ENCODE measurements around the gene CCNI2.

CCNI2 gene

GRCh38 chr5:132763181-132764036, 16.2 kb downstream of the CCNI2 start:
- H2BK5ac ChIP-seq (ENCODE audit: low read depth, low read length, poor library complexity, severe bottlenecking): no peak overlapping the region
- H4K91ac ChIP-seq (ENCODE audit: low read length): no peak overlapping the region
- no peak overlapping the region for H3K9ac ChIP-seq (ENCODE audit: low read length)
- no peak overlapping the region for H3K4me3 ChIP-seq (ENCODE audit: insufficient read depth in 1 of 2, low read depth in 1 of 2, low read length in 2 of 2)
- H3K36me3 ChIP-seq (ENCODE audit: control insufficient read depth in 1 of 2, insufficient read depth in 2 of 2, low read depth in 1 of 2, low read length in 2 of 2): peaks cover 67 to 79% of the 10 kb centered on the region in 2 experiments
- peaks cover 15% of the 10 kb centered on the region for H3K4me1 ChIP-seq (ENCODE audit: control insufficient read depth, insufficient read depth, low read depth, low read length)
- no peak overlapping the region for H2BK12ac ChIP-seq (ENCODE audit: low read length in 2 of 2)
- no peak overlapping the region for H3K18ac ChIP-seq (ENCODE audit: low read depth in 1 of 2, low read length in 2 of 2)
- no peak overlapping the region for H3K14ac ChIP-seq (ENCODE audit: low read length in 2 of 2)
- H3K23ac ChIP-seq (ENCODE audit: low read length in 2 of 2): no peak overlapping the region
- H3K27ac ChIP-seq (ENCODE audit: low read length, poor library complexity, severe bottlenecking): no peak overlapping the region
- H3K79me1 ChIP-seq (replicated peaks; ENCODE audit: low read length, poor library complexity, severe bottlenecking): peaks cover 28% of the 10 kb centered on the region
- no peak overlapping the region for H2BK15ac ChIP-seq (ENCODE audit: low read depth, poor library complexity, severe bottlenecking)
- no peak overlapping the region for H3K4me2 ChIP-seq (ENCODE audit: low read length, poor library complexity, severe bottlenecking)
- WGBS: 97% methylated on average over 17 of the region's 17 CpGs
- no peaks in the 10 kb centered on the region for H3K9me3 ChIP-seq (ENCODE audit: control insufficient read depth, low read length)
- no peak overlapping the region for H4K8ac ChIP-seq (ENCODE audit: low read length)
- H2AK5ac ChIP-seq (ENCODE audit: low read length, severe bottlenecking): no peak overlapping the region
- H3K27me3 ChIP-seq (ENCODE audit: control insufficient read depth in 1 of 2, insufficient read depth in 1 of 2, low read length in 2 of 2): no peaks in the 10 kb centered on the region
- H3K4ac ChIP-seq (ENCODE audit: low read depth in 1 of 2, low read length in 2 of 2): no peak overlapping the region
- no peak overlapping the region for H2BK120ac ChIP-seq (ENCODE audit: low read depth, low read length)
- DNase-seq: no peak
- H2AFZ ChIP-seq (ENCODE audit: low read depth, low read length): no peak overlapping the region

GRCh38 chr5:132764051-132764450, 16.8 kb downstream of the CCNI2 start:
- peaks cover 18% of the 10 kb centered on the region for H3K4me1 ChIP-seq (ENCODE audit: control insufficient read depth, insufficient read depth, low read depth, low read length)
- no peak overlapping the region for H2BK15ac ChIP-seq (ENCODE audit: low read depth, poor library complexity, severe bottlenecking)
- H3K4ac ChIP-seq (ENCODE audit: low read depth in 1 of 2, low read length in 2 of 2): no peak overlapping the region
- H3K4me3 ChIP-seq (ENCODE audit: insufficient read depth in 1 of 2, low read depth in 1 of 2, low read length in 2 of 2): no peak overlapping the region
- H3K27me3 ChIP-seq (ENCODE audit: control insufficient read depth in 1 of 2, insufficient read depth in 1 of 2, low read length in 2 of 2): no peaks in the 10 kb centered on the region
- no peak overlapping the region for H3K4me2 ChIP-seq (ENCODE audit: low read length, poor library complexity, severe bottlenecking)
- H3K14ac ChIP-seq (ENCODE audit: low read length in 2 of 2): no peak overlapping the region
- H3K36me3 ChIP-seq (ENCODE audit: control insufficient read depth in 1 of 2, insufficient read depth in 2 of 2, low read depth in 1 of 2, low read length in 2 of 2): peaks cover 60 to 74% of the 10 kb centered on the region in 2 experiments
- H3K79me1 ChIP-seq (replicated peaks; ENCODE audit: low read length, poor library complexity, severe bottlenecking): peaks cover 33% of the 10 kb centered on the region
- no peak overlapping the region for H2AFZ ChIP-seq (ENCODE audit: low read depth, low read length)
- no peak overlapping the region for H2BK5ac ChIP-seq (ENCODE audit: low read depth, low read length, poor library complexity, severe bottlenecking)
- H3K23ac ChIP-seq (ENCODE audit: low read length in 2 of 2): no peak overlapping the region
- DNase-seq: no peak
- H4K91ac ChIP-seq (ENCODE audit: low read length): no peak overlapping the region
- H3K18ac ChIP-seq (ENCODE audit: low read depth in 1 of 2, low read length in 2 of 2): no peak overlapping the region
- H2BK120ac ChIP-seq (ENCODE audit: low read depth, low read length): no peak overlapping the region
- WGBS: 97% methylated on average over 8 of the region's 10 CpGs
- H3K27ac ChIP-seq (ENCODE audit: low read length, poor library complexity, severe bottlenecking): no peak overlapping the region
- H2AK5ac ChIP-seq (ENCODE audit: low read length, severe bottlenecking): no peak overlapping the region
- no peak overlapping the region for H3K9ac ChIP-seq (ENCODE audit: low read length)
- no peak overlapping the region for H2BK12ac ChIP-seq (ENCODE audit: low read length in 2 of 2)
- no peak overlapping the region for H4K8ac ChIP-seq (ENCODE audit: low read length)
- H3K9me3 ChIP-seq (ENCODE audit: control insufficient read depth, low read length): no peaks in the 10 kb centered on the region

- Histone ChIP-seq H3K27me3 (ENCODE audit: control insufficient read depth in 1 of 2, insufficient read depth in 1 of 2, low read length in 2 of 2) (no peaks in the 10 kb centered on the region), H3K36me3 (ENCODE audit: control insufficient read depth in 1 of 2, insufficient read depth in 2 of 2, low read depth in 1 of 2, low read length in 2 of 2) (peaks cover 53 to 67% of the 10 kb centered on the region in 2 experiments), H2AFZ (ENCODE audit: low read depth, low read length) (no peak overlapping the region), H3K4me2 (ENCODE audit: low read length, poor library complexity, severe bottlenecking) (no peak overlapping the region), H4K8ac (ENCODE audit: low read length) (no peak overlapping the region), H3K23ac (ENCODE audit: low read length in 2 of 2) (no peak overlapping the region), H3K14ac (ENCODE audit: low read length in 2 of 2) (no peak overlapping the region), H3K9ac (ENCODE audit: low read length) (no peak overlapping the region), H3K4ac (ENCODE audit: low read depth in 1 of 2, low read length in 2 of 2) (no peak overlapping the region), H3K9me3 (ENCODE audit: control insufficient read depth, low read length) (no peaks in the 10 kb centered on the region), H2BK5ac (ENCODE audit: low read depth, low read length, poor library complexity, severe bottlenecking) (no peak overlapping the region), H4K91ac (ENCODE audit: low read length) (no peak overlapping the region), H3K27ac (ENCODE audit: low read length, poor library complexity, severe bottlenecking) (no peak overlapping the region), H2BK120ac (ENCODE audit: low read depth, low read length) (no peak overlapping the region), H3K4me1 (ENCODE audit: control insufficient read depth, insufficient read depth, low read depth, low read length) (peaks cover 16% of the 10 kb centered on the region), H3K4me3 (ENCODE audit: insufficient read depth in 1 of 2, low read depth in 1 of 2, low read length in 2 of 2) (no peak overlapping the region), H3K79me1 (replicated peaks; ENCODE audit: low read length, poor library complexity, severe bottlenecking) (peaks cover 38% of the 10 kb centered on the region), H2BK12ac (ENCODE audit: low read length in 2 of 2) (no peak overlapping the region), H3K18ac (ENCODE audit: low read depth in 1 of 2, low read length in 2 of 2) (no peak overlapping the region), H2AK5ac (ENCODE audit: low read length, severe bottlenecking) (no peak overlapping the region), H2BK15ac (ENCODE audit: low read depth, poor library complexity, severe bottlenecking) (no peak overlapping the region)
- DNase-seq: no peak
- 97% methylated on average over 6 of the region's 7 CpGs for WGBS
Measured at GRCh38 chr5:132764671-132765238, 17.5 kb downstream of the CCNI2 start.

DNA sequence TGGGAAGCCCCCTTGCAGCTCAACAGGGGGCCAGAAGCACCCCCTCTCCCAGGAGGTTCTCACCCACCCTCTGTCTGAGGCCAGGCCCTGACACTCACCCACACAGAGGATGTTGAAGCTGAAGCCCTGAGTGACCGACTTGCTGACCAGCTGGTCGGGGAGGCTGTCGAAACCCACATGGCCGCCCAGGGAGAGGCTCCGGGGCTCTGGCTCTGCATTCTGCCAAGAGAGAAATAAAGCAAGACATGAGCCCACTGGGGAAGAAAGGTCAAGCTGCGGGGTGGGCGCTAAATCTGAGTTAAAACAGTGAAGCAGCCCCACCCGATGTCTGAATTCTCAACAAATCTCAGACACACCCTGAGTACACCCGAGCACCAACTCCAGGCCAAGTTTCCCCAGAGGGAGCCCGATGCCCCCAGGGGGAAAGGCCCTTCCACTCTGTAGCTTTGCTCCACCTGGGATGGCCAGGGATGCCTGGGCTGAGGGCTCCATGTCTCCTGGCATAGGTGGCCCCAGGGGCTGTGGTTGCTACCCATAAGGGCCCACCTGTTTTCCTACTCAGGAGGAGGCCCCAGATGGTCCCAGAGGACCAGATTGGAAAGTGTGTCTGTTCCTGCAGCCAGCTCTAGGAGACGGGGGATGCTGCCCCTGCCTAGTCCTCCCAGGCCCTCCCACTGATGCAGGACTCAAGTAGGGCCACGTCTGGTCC, 18.2 kb downstream of the CCNI2 start:
- Histone ChIP-seq H3K9me3 (ENCODE audit: control insufficient read depth, low read length) (no peaks in the 10 kb centered on the region), H3K14ac (ENCODE audit: low read length in 2 of 2) (no peak overlapping the region), H3K18ac (ENCODE audit: low read depth in 1 of 2, low read length in 2 of 2) (no peak overlapping the region), H3K23ac (ENCODE audit: low read length in 2 of 2) (no peak overlapping the region), H2BK5ac (ENCODE audit: low read depth, low read length, poor library complexity, severe bottlenecking) (no peak overlapping the region), H4K91ac (ENCODE audit: low read length) (no peak overlapping the region), H3K4ac (ENCODE audit: low read depth in 1 of 2, low read length in 2 of 2) (no peak overlapping the region), H3K36me3 (ENCODE audit: control insufficient read depth in 1 of 2, insufficient read depth in 2 of 2, low read depth in 1 of 2, low read length in 2 of 2) (peaks cover 46 to 60% of the 10 kb centered on the region in 2 experiments), H3K9ac (ENCODE audit: low read length) (no peak overlapping the region), H3K79me1 (replicated peaks; ENCODE audit: low read length, poor library complexity, severe bottlenecking) (peaks cover 38% of the 10 kb centered on the region), H2AFZ (ENCODE audit: low read depth, low read length) (no peak overlapping the region), H3K27me3 (ENCODE audit: control insufficient read depth in 1 of 2, insufficient read depth in 1 of 2, low read length in 2 of 2) (no peaks in the 10 kb centered on the region), H4K8ac (ENCODE audit: low read length) (no peak overlapping the region), H3K4me1 (ENCODE audit: control insufficient read depth, insufficient read depth, low read depth, low read length) (peaks cover 16% of the 10 kb centered on the region), H2AK5ac (ENCODE audit: low read length, severe bottlenecking) (no peak overlapping the region), H3K4me3 (ENCODE audit: insufficient read depth in 1 of 2, low read depth in 1 of 2, low read length in 2 of 2) (no peak overlapping the region), H3K27ac (ENCODE audit: low read length, poor library complexity, severe bottlenecking) (no peak overlapping the region), H2BK12ac (ENCODE audit: low read length in 2 of 2) (no peak overlapping the region), H2BK120ac (ENCODE audit: low read depth, low read length) (no peak overlapping the region), H2BK15ac (ENCODE audit: low read depth, poor library complexity, severe bottlenecking) (no peak overlapping the region), H3K4me2 (ENCODE audit: low read length, poor library complexity, severe bottlenecking) (no peak overlapping the region)
- WGBS: 97% methylated on average over 12 of the region's 12 CpGs
- no peak for DNase-seq
